Psoas muscle (tissue), 8 donors: ENCODE measurements around the gene CD226. TPM values are rescaled to one million over a fixed set of nuclear protein-coding genes. Genes with fewer than 3 reads are reported as not detected.

Source experiments
- ATAC-seq, 4 donors: fragments of 200-7000 bp; cut with Tn5 transposase; one replicate each; pipeline ENCODE4 v1.9.1; 2020; ENCODE audit warnings: moderate library complexity in 3 of 4, mild to moderate bottlenecking in 2 of 4
- DNase-seq, 2 donors: peaks; one replicate each; pipeline ENCODE4 v3.0.0-alpha.2; 2020
- H3K27ac ChIP-seq: fragments of 200-600 bp; one replicate; pipeline ENCODE4 v1.8.0; 2022
- H3K27me3 ChIP-seq, 3 donors: fragments of 200-600 bp in 1 of 3; one replicate each; pipeline versions ENCODE4 v1.6.1 to v1.8.0; 2013 to 2022; ENCODE audit warnings: low read length in 2 of 3, mild to moderate bottlenecking in 2 of 3, moderate library complexity in 1 of 3; ENCODE audit not compliant: insufficient read depth in 3 of 3
- H3K36me3 ChIP-seq, 2 donors: fragments of 200-600 bp in 1 of 2; one replicate each; pipeline versions ENCODE4 v1.6.1 to v1.8.0; 2013 to 2022; ENCODE audit warnings: low read depth in 1 of 2, mild to moderate bottlenecking in 1 of 2, moderate library complexity in 1 of 2; ENCODE audit not compliant: insufficient read depth in 1 of 2
- H3K4me1 ChIP-seq: fragments of 200-600 bp; one replicate; pipeline ENCODE4 v1.8.0; 2022
- H3K4me3 ChIP-seq: fragments of 200-600 bp; one replicate; pipeline ENCODE4 v1.8.0; 2022; ENCODE audit warnings: mild to moderate bottlenecking
- H3K9me3 ChIP-seq: fragments of 200-600 bp; one replicate; pipeline ENCODE4 v1.8.0; 2022
- CTCF ChIP-seq: fragments of 200-600 bp; IDR thresholded peaks from one replicate; pipeline ENCODE4 v1.8.0; 2022; ENCODE audit warnings: antibody characterized with exemption
- WGBS, 3 donors: extraction: QIAGEN DNeasy Blood & Tissue Kit; methylation state at CpG; one replicate each; pipeline versions ENCODE4 v1.1.6 to v1.1.7; 2013; 5-methylcytosine and 5-hydroxymethylcytosine counted together
- intact Hi-C, 2 donors: fragments of 100-400 bp; cut with DNase I; formaldehyde crosslinking; loops; one replicate each; pipeline versions ENCODE4 v1.11.0 to v1.14.2; 2022
- long read RNA-seq, 2 donors: library from polyadenylated mRNA; unstranded; transcript quantifications; one replicate each; pipeline ENCODE4 v2.0.0, GENCODE V29; 2021
- polyA plus RNA-seq, 3 donors: library from polyadenylated mRNA; stranded (reverse); fragments of 200-250 nt; gene quantifications; one replicate each; pipeline ENCODE4 v1.2.3, GENCODE V29; 2013
- total RNA-seq, 4 donors: library from RNA; stranded (reverse); fragmentation: NEBNext Ultra II Directional in 2 of 4; extraction: Animal tissue kit (Norgen Biotek cat#: 25700) in 2 of 4; gene quantifications; one replicate each; pipeline versions ENCODE4 v1.2.1 to v1.2.4, GENCODE V29; 2021 to 2023
- donor health status: healthy with polysubstance abuse.
- donor health status: DM: no; HTN: no; CAD: no; lungs with moderate emphysema.
- donor health status: Bipolar disorder and iron deficiency.
- donor health status: healthy.
- donor health status: DM: yes; HTN: yes; CAD: no.
- donor health status: DM: no; HTN: no; CAD: no.
- donor health status: DM: no; HTN: no; CAD: no.
- donor health status: DM: yes; HTN: yes; CAD: no.

Gene CD226
- total RNA-seq, result 1 to 10 TPM in 1 of 4 donors, under 1 TPM in 3; 0.24 to 1.8 (median 0.49) TPM
- under 1 TPM; 0.06 to 0.27 (median 0.08) TPM for polyA plus RNA-seq
- long read RNA-seq, donor 1, result 0 reads
- long read RNA-seq, donor 2, result 0 reads

- 73 to 76% (median 73%) methylated on average over 7 of the region's 7 CpGs for WGBS, 3 donors
- Histone ChIP-seq H3K36me3 (no peaks in the 10 kb centered on the region), H3K4me1 (no peaks in the 10 kb centered on the region), H3K27ac (no peak within 1 kb of the TSS), H3K27me3 (no peaks in the 10 kb centered on the region), H3K4me3 (no peak within 1 kb of the TSS), H3K9me3 (no peaks in the 10 kb centered on the region)
- TF ChIP-seq CTCF, result no peak
- DNase-seq, result no peak
- no peak for ATAC-seq
- intact Hi-C loops, result no loop called here
These were observed at the start of gene CD226 for GRCh38 chr18:69947361-69948133. TSS of gene CD226 (minus strand) at chr18:69947873. CDS start at chr18:69947406, 467 bp downstream.

- DNase-seq (no peak), ATAC-seq (no peak)
- TF ChIP-seq CTCF, result no peak
- Histone ChIP-seq H3K27ac (no peak overlapping the region), H3K27me3 (no peaks in the 10 kb centered on the region), H3K4me3 (no peak overlapping the region), H3K36me3 (peaks cover 3 to 6% of the 10 kb centered on the region in 2 donors), H3K4me1 (no peaks in the 10 kb centered on the region), H3K9me3 (no peaks in the 10 kb centered on the region)
- intact Hi-C loops, result no loop called here
- 76 to 82% (median 77%) methylated on average over 7 of the region's 7 CpGs for WGBS, 3 donors
These were observed 49.5 kb upstream of the CD226 start for GRCh38 chr18:69996951-69997798.

- DNase-seq (no peak), ATAC-seq (no peak)
- Histone ChIP-seq H3K4me3 (no peak overlapping the region), H3K4me1 (no peaks in the 10 kb centered on the region), H3K9me3 (peaks cover 3% of the 10 kb centered on the region), H3K27ac (no peak overlapping the region), H3K27me3 (no peaks in the 10 kb centered on the region), H3K36me3 (peaks cover 3 to 4% of the 10 kb centered on the region in 2 donors)
- intact Hi-C loops, result no loop called here
- TF ChIP-seq CTCF, result no peak
- WGBS, 3 donors, result 77 to 87% (median 81%) methylated on average over 2 of the region's 2 CpGs
These were observed 48.7 kb upstream of the CD226 start for GRCh38 chr18:69996417-69996816.

GRCh38 chr18:69995774-69996173 is 48.1 kb upstream of the CD226 start:
- peaks cover 3% of the 10 kb centered on the region for H3K9me3 ChIP-seq
- H3K4me1 ChIP-seq, result no peaks in the 10 kb centered on the region
- ATAC-seq (no peak), DNase-seq (no peak)
- H3K36me3 ChIP-seq, result peaks cover 0 to 3% of the 10 kb centered on the region in 2 donors
- H3K27ac ChIP-seq, result no peak overlapping the region
- WGBS, 3 donors, result 81 to 85% (median 83%) methylated on average over 3 of the region's 3 CpGs
- intact Hi-C loops, result no loop called here
- no peaks in the 10 kb centered on the region for H3K27me3 ChIP-seq
- no peak for TF ChIP-seq CTCF
- no peak overlapping the region for H3K4me3 ChIP-seq
